Coronary artery (tissue), 2 donors: ENCODE results near the gene PRDM16.

Experiments used
- DNase-seq: peaks from one replicate; pipeline ENCODE4 v3.0.0-alpha.2; 2017; ENCODE audit warnings: low spot score
- H3K27ac ChIP-seq, 2 donors: fragments of 200-600 bp; sonication (generic); one replicate each; pipeline ENCODE4 v1.5.1; 2016 to 2019
- H3K4me3 ChIP-seq: fragments of 200-600 bp; sonication (generic); 2 replicates; pipeline ENCODE4 v1.5.1; 2016; ENCODE audit warnings: mild to moderate bottlenecking, moderate library complexity
- CTCF ChIP-seq: fragments of 200-600 bp; sonication (generic); IDR thresholded peaks from one replicate; pipeline ENCODE4 v1.5.1; 2019; ENCODE audit warnings: antibody characterized with exemption

Gene PRDM16

GRCh38 chr1:3360646-3361257 is 291.7 kb downstream of the PRDM16 start:
- Histone ChIP-seq H3K4me3 (no peak overlapping the region), H3K27ac (peak overlapping the region; percentile 94 to 97)
- DNase-seq = no peak
- TF ChIP-seq CTCF = no peak

GRCh38 chr1:3363023-3363422 is 294.0 kb downstream of the PRDM16 start:
- DNase-seq = no peak
- TF ChIP-seq CTCF = no peak
- no peak overlapping the region for H3K4me3 ChIP-seq
- peak overlapping the region; percentile 94 to 97 for H3K27ac ChIP-seq

GRCh38 chr1:3363756-3364155 is 294.8 kb downstream of the PRDM16 start:
- TF ChIP-seq CTCF = no peak

GRCh38 chr1:3364551-3364950 is 295.5 kb downstream of the PRDM16 start:
- Histone ChIP-seq H3K27ac (peak overlapping the region; percentile 94 to 97), H3K4me3 (no peak overlapping the region)
- no peak for TF ChIP-seq CTCF
- DNase-seq = no peak

More at GRCh38 chr1:3363756-3364155, 294.8 kb downstream of the PRDM16 start:
- H3K4me3 ChIP-seq = no peak overlapping the region
- H3K27ac ChIP-seq = peak overlapping the region; percentile 94 to 97
- DNase-seq = no peak

- Histone ChIP-seq H3K4me3 (no peak overlapping the region), H3K27ac (peak overlapping the region; percentile 94 to 97)
- TF ChIP-seq CTCF = no peak
- no peak for DNase-seq
Measured at GRCh38 chr1:3364983-3365382, 296.0 kb downstream of the PRDM16 start.

- DNase-seq = no peak
- peak overlapping the region; percentile 57 for H3K4me3 ChIP-seq
- H3K27ac ChIP-seq = peak overlapping the region; percentile 94 to 97
- no peak for TF ChIP-seq CTCF
Measured at GRCh38 chr1:3365523-3366125, 296.6 kb downstream of the PRDM16 start.
